Activated naive CD8-positive, alpha-beta T cell treated with anti-CD3 and anti-CD28 coated beads, Interleukin-2, amount 50 U/mL, for 24 hours (primary cell): Measurements from ENCODE around the gene GGT7.

Experiments
- ATAC-seq: fragments of 150-1000 bp; cut with Tn5 transposase; one replicate; pipeline ENCODE4 v1.10.0; 2021
- DNase-seq: peaks from one replicate; pipeline ENCODE4 v3.0.0; 2021
- H3K27ac Mint-ChIP-seq: one replicate; pipeline ENCODE4 v1.8.0; 2021; ENCODE audit warnings: mild to moderate bottlenecking, mixed read lengths
- H3K27me3 Mint-ChIP-seq: one replicate; pipeline ENCODE4 v1.8.0; 2021; ENCODE audit warnings: mixed read lengths
- H3K36me3 Mint-ChIP-seq: one replicate; pipeline ENCODE4 v1.8.0; 2021; ENCODE audit warnings: low read depth, mixed read lengths
- H3K4me1 Mint-ChIP-seq: one replicate; pipeline ENCODE4 v1.8.0; 2021; ENCODE audit warnings: mixed read lengths
- H3K4me3 Mint-ChIP-seq: one replicate; pipeline ENCODE4 v1.8.0; 2021; ENCODE audit warnings: mild to moderate bottlenecking, moderate library complexity, mixed read lengths
- H3K9me3 Mint-ChIP-seq: one replicate; pipeline ENCODE4 v1.8.0; 2021; ENCODE audit warnings: mixed read lengths

The GGT7 gene

GRCh38 chr20:34874094-34874654 lies 1.5 kb upstream of the GGT7 start:
- Mint-ChIP-seq H3K4me1 (peaks cover 47% of the 10 kb centered on the region), H3K27ac (peak overlapping the region; percentile 24)
- peak; percentile 30 for ATAC-seq

GRCh38 chr20:34873583-34874093 lies 982 bp upstream of the GGT7 start:
- no peaks in the 10 kb centered on the region for H3K9me3 Mint-ChIP-seq
- peak overlapping the region; percentile 65 for H3K27ac Mint-ChIP-seq
- H3K36me3 Mint-ChIP-seq, result no peaks in the 10 kb centered on the region
- ATAC-seq (no peak), DNase-seq (no peak)
- H3K4me3 Mint-ChIP-seq, result peak overlapping the region; percentile 80
- peaks cover 47% of the 10 kb centered on the region for H3K4me1 Mint-ChIP-seq
- H3K27me3 Mint-ChIP-seq, result no peaks in the 10 kb centered on the region

More at GRCh38 chr20:34874094-34874654, 1.5 kb upstream of the GGT7 start:
- Mint-ChIP-seq H3K36me3 (no peaks in the 10 kb centered on the region), H3K4me3 (peak overlapping the region; percentile 19), H3K27me3 (no peaks in the 10 kb centered on the region), H3K9me3 (no peaks in the 10 kb centered on the region)
- DNase-seq, result peak; percentile 61

- Mint-ChIP-seq H3K27ac (peak overlapping the region; percentile 76), H3K27me3 (no peaks in the 10 kb centered on the region), H3K36me3 (no peaks in the 10 kb centered on the region), H3K4me3 (peak overlapping the region; percentile 83), H3K4me1 (peaks cover 44% of the 10 kb centered on the region), H3K9me3 (no peaks in the 10 kb centered on the region)
- no peak for DNase-seq
- ATAC-seq, result no peak
Observed at GRCh38 chr20:34871966-34872621, 562 bp downstream of the GGT7 start.

GRCh38 chr20:34871320-34871926 lies 1.2 kb downstream of the GGT7 start:
- ATAC-seq, result no peak
- no peaks in the 10 kb centered on the region for H3K27me3 Mint-ChIP-seq

GRCh38 chr20:34864216-34864615 lies 8.4 kb downstream of the GGT7 start:
- Mint-ChIP-seq H3K4me3 (no peak overlapping the region), H3K27me3 (no peaks in the 10 kb centered on the region)

More at GRCh38 chr20:34871320-34871926, 1.2 kb downstream of the GGT7 start:
- Mint-ChIP-seq H3K27ac (no peak overlapping the region), H3K36me3 (no peaks in the 10 kb centered on the region), H3K4me1 (peaks cover 42% of the 10 kb centered on the region), H3K9me3 (no peaks in the 10 kb centered on the region), H3K4me3 (peak overlapping the region; percentile 83)
- no peak for DNase-seq

GRCh38 chr20:34863421-34863965 lies 9.2 kb downstream of the GGT7 start:
- no peak overlapping the region for H3K4me3 Mint-ChIP-seq
- H3K27me3 Mint-ChIP-seq, result no peaks in the 10 kb centered on the region
- no peak for ATAC-seq
- no peaks in the 10 kb centered on the region for H3K4me1 Mint-ChIP-seq
- H3K27ac Mint-ChIP-seq, result no peak overlapping the region
- H3K9me3 Mint-ChIP-seq, result no peaks in the 10 kb centered on the region
- no peak for DNase-seq
- no peaks in the 10 kb centered on the region for H3K36me3 Mint-ChIP-seq

More at GRCh38 chr20:34864216-34864615, 8.4 kb downstream of the GGT7 start:
- Mint-ChIP-seq H3K36me3 (no peaks in the 10 kb centered on the region), H3K27ac (no peak overlapping the region), H3K9me3 (no peaks in the 10 kb centered on the region), H3K4me1 (no peaks in the 10 kb centered on the region)
- DNase-seq, result no peak
- ATAC-seq, result no peak

GRCh38 chr20:34862724-34863123 lies 9.9 kb downstream of the GGT7 start:
- H3K4me3 Mint-ChIP-seq, result no peak overlapping the region
- DNase-seq (no peak), ATAC-seq (no peak)
- H3K9me3 Mint-ChIP-seq, result no peaks in the 10 kb centered on the region
- no peaks in the 10 kb centered on the region for H3K36me3 Mint-ChIP-seq
- H3K27ac Mint-ChIP-seq, result no peak overlapping the region
- no peaks in the 10 kb centered on the region for H3K27me3 Mint-ChIP-seq
- no peaks in the 10 kb centered on the region for H3K4me1 Mint-ChIP-seq

- Mint-ChIP-seq H3K4me1 (no peaks in the 10 kb centered on the region), H3K27ac (no peak overlapping the region), H3K9me3 (no peaks in the 10 kb centered on the region), H3K27me3 (no peaks in the 10 kb centered on the region), H3K36me3 (no peaks in the 10 kb centered on the region), H3K4me3 (no peak overlapping the region)
- DNase-seq, result no peak
- ATAC-seq, result no peak
Observed at GRCh38 chr20:34861386-34862084, 11.1 kb downstream of the GGT7 start.

- no peak overlapping the region for H3K4me3 Mint-ChIP-seq
- H3K36me3 Mint-ChIP-seq, result no peaks in the 10 kb centered on the region
- H3K27ac Mint-ChIP-seq, result no peak overlapping the region
- no peaks in the 10 kb centered on the region for H3K27me3 Mint-ChIP-seq
- no peaks in the 10 kb centered on the region for H3K4me1 Mint-ChIP-seq
- no peak for ATAC-seq
- no peak for DNase-seq
- H3K9me3 Mint-ChIP-seq, result no peaks in the 10 kb centered on the region
Observed at GRCh38 chr20:34859826-34860545, 12.7 kb downstream of the GGT7 start.

GRCh38 chr20:34859367-34859766 lies 13.3 kb downstream of the GGT7 start:
- Mint-ChIP-seq H3K9me3 (no peaks in the 10 kb centered on the region), H3K4me1 (no peaks in the 10 kb centered on the region), H3K36me3 (no peaks in the 10 kb centered on the region), H3K4me3 (no peak overlapping the region), H3K27me3 (no peaks in the 10 kb centered on the region), H3K27ac (no peak overlapping the region)
- DNase-seq, result no peak
- no peak for ATAC-seq

- Mint-ChIP-seq H3K9me3 (no peaks in the 10 kb centered on the region), H3K27me3 (no peaks in the 10 kb centered on the region), H3K36me3 (no peaks in the 10 kb centered on the region), H3K27ac (no peak overlapping the region), H3K4me3 (no peak overlapping the region), H3K4me1 (no peaks in the 10 kb centered on the region)
- DNase-seq (no peak), ATAC-seq (no peak)
Observed at GRCh38 chr20:34852298-34852697, 20.4 kb downstream of the GGT7 start.

- no peaks in the 10 kb centered on the region for H3K36me3 Mint-ChIP-seq
- ATAC-seq (no peak), DNase-seq (no peak)
- H3K27me3 Mint-ChIP-seq, result no peaks in the 10 kb centered on the region
- H3K9me3 Mint-ChIP-seq, result no peaks in the 10 kb centered on the region
- H3K4me1 Mint-ChIP-seq, result no peaks in the 10 kb centered on the region
- no peak overlapping the region for H3K27ac Mint-ChIP-seq
- H3K4me3 Mint-ChIP-seq, result no peak overlapping the region
Observed at GRCh38 chr20:34850969-34851368, 21.7 kb downstream of the GGT7 start.

GRCh38 chr20:34849778-34850177 lies 22.9 kb downstream of the GGT7 start:
- Mint-ChIP-seq H3K36me3 (no peaks in the 10 kb centered on the region), H3K9me3 (no peaks in the 10 kb centered on the region), H3K27ac (no peak overlapping the region), H3K4me3 (no peak overlapping the region), H3K4me1 (no peaks in the 10 kb centered on the region), H3K27me3 (no peaks in the 10 kb centered on the region)
- DNase-seq (no peak), ATAC-seq (no peak)

GRCh38 chr20:34848597-34848996 lies 24.1 kb downstream of the GGT7 start:
- no peak overlapping the region for H3K4me3 Mint-ChIP-seq
- no peaks in the 10 kb centered on the region for H3K36me3 Mint-ChIP-seq
- H3K27ac Mint-ChIP-seq, result no peak overlapping the region
- H3K9me3 Mint-ChIP-seq, result no peaks in the 10 kb centered on the region
- no peaks in the 10 kb centered on the region for H3K27me3 Mint-ChIP-seq
- DNase-seq (no peak), ATAC-seq (no peak)
- no peaks in the 10 kb centered on the region for H3K4me1 Mint-ChIP-seq
